HG03469 (cell line): ENCODE measurements around the gene CHCHD6.
"Not testable (repeated sequence)": the region's sequence is repeated elsewhere in the genome, so short reads cannot be mapped to it uniquely, and the experiment has no call there.

ENCODE experiments used
- ATAC-seq: cut with Tn5 transposase; IDR thresholded peaks from one replicate; pipeline ENCODE4 v1.9.1; 2021; ENCODE audit warnings: mild to moderate bottlenecking, moderate library complexity, moderate number of reproducible peaks; ENCODE audit not compliant: unreplicated experiment

Gene CHCHD6

GRCh38 chr3:126763035-126763434 lies 59.0 kb downstream of the CHCHD6 start:
- ATAC-seq, result no peak

- no peak for ATAC-seq
Measured at GRCh38 chr3:126765187-126766069, 61.4 kb downstream of the CHCHD6 start.

GRCh38 chr3:126766653-126767052 lies 62.6 kb downstream of the CHCHD6 start:
- ATAC-seq, result no peak

GRCh38 chr3:126768903-126769302 lies 64.9 kb downstream of the CHCHD6 start:
- ATAC-seq, result no peak

- ATAC-seq, result no peak
Measured at GRCh38 chr3:126770096-126770495, 66.1 kb downstream of the CHCHD6 start.

- ATAC-seq, result no peak
Measured at GRCh38 chr3:126773167-126773566, 69.1 kb downstream of the CHCHD6 start.

- ATAC-seq, result no peak
Measured at GRCh38 chr3:126773783-126774182, 69.7 kb downstream of the CHCHD6 start.

- ATAC-seq, result no peak
Measured at GRCh38 chr3:126777366-126777765, 73.3 kb downstream of the CHCHD6 start.

GRCh38 chr3:126780666-126781065 lies 76.6 kb downstream of the CHCHD6 start:
- ATAC-seq, result no peak

- ATAC-seq, result no peak
Measured at GRCh38 chr3:126781406-126781805, 77.4 kb downstream of the CHCHD6 start.

GRCh38 chr3:126781889-126782491 lies 78.0 kb downstream of the CHCHD6 start:
- no peak for ATAC-seq

GRCh38 chr3:126782536-126782935 lies 78.5 kb downstream of the CHCHD6 start:
- no peak for ATAC-seq

GRCh38 chr3:126784254-126784653 lies 80.2 kb downstream of the CHCHD6 start:
- no peak for ATAC-seq

- not testable (repeated sequence) for ATAC-seq
Measured at GRCh38 chr3:126791320-126791719, 87.3 kb downstream of the CHCHD6 start.

GRCh38 chr3:126792998-126793397 lies 89.0 kb downstream of the CHCHD6 start:
- no peak for ATAC-seq

- no peak for ATAC-seq
Measured at GRCh38 chr3:126797563-126797962, 93.5 kb downstream of the CHCHD6 start.

- ATAC-seq, result no peak
Measured at GRCh38 chr3:126798521-126798920, 94.5 kb downstream of the CHCHD6 start.

GRCh38 chr3:126799099-126799498 lies 95.1 kb downstream of the CHCHD6 start:
- ATAC-seq, result no peak

GRCh38 chr3:126801312-126801711 lies 97.3 kb downstream of the CHCHD6 start:
- ATAC-seq, result not testable (repeated sequence)

GRCh38 chr3:126807795-126808194 lies 103.8 kb downstream of the CHCHD6 start:
- ATAC-seq, result no peak

GRCh38 chr3:126811530-126811929 lies 107.5 kb downstream of the CHCHD6 start:
- ATAC-seq, result no peak

GRCh38 chr3:126816298-126816697 lies 112.3 kb downstream of the CHCHD6 start:
- no peak for ATAC-seq
